ENCODE data around the gene EML3. TPM values are rescaled to one million over a fixed set of nuclear protein-coding genes. Genes with fewer than 3 reads are reported as not detected.

Gene EML3
- total and polyA plus RNA-seq, 2 of the 8 experiments (the other 6 are each of a cell fraction or from before 2014, with no cell fraction given) = 19.2 to 29.9 TPM

DNA sequence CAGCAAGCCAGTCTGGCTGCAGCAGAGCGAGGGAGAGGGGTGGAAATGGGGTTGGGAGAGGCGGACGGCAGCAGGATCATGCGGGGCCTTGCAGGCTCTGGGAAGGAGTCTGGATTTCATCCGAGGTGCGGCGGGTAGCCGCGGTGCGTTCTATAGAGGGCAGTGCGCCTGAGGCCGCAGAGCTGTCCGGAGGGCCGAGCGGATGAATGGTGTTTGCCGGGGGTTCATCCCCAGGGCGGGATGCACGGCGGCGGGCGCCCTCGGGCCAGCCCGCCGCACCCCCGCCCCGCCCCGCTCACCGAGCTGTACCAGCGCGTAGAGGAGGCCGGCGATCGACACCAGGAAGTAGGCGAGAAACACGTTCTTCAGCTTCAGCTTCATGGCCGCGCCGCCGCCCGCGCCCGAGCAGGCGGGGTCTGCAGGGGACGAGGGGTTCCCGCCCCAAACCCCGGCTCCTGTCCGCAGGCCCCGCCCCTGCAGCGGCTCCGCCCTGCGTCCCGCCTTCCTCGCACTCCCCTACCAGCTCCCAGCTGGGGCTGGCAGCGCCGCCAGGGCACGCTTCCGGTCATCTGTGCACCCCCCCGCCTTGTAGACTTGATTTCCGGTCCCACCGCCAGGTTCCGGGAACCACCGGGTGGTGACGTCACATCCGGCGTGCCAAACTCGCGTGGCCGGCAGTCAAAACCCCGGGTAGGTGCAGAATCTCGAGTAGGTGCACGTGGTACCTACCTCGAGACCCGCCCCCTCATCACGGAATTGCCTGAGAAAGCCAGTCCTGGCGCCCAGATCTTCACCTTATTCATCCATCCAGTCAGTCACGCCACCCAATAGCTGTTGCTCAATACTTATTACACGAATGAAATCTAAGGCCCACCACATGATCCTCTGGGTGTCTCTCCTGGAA lies 9.2 kb upstream of the EML3 start, which contains the start of gene B3GAT3 (continued):
- TF ChIP-seq, protein P1, sequence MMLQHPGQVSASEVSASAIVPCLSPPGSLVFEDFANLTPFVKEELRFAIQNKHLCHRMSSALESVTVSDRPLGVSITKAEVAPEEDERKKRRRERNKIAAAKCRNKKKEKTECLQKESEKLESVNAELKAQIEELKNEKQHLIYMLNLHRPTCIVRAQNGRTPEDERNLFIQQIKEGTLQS (IDR thresholded peaks at IDR 0.05; ENCODE audit: insufficient read depth, low read depth, low read length) = no peak
- TF ChIP-seq BACH1 (IDR thresholded peaks at IDR 0.05; ENCODE audit: low read length) (0 out of 2 replicates have a peak, but pooled peaks have one; percentile 64), SP1 (IDR thresholded peaks at IDR 0.05; ENCODE audit: low read depth, low read length) (peak; percentile 61; the same call in 1 of the 2 replicates), POLR2A (IDR thresholded peaks at IDR 0.05; ENCODE audit: control extremely low read depth in 1 of 2, low read depth in 2 of 2, low read length in 2 of 2) (peak in 1 of 2 experiments; percentile 96; a peak in 2 of 3 replicates), TBP (IDR thresholded peaks at IDR 0.05; ENCODE audit: low read depth, low read length) (peak; percentile 50; the same call in 1 of the 2 replicates), TEAD4 (IDR thresholded peaks at IDR 0.05; ENCODE audit: low read depth, low read length) (0 out of 2 replicates have a peak, but pooled peaks have one; percentile 0), CTBP2 (IDR thresholded peaks at IDR 0.05; ENCODE audit: borderline replicate concordance, insufficient read depth, insufficient read length, low read length) (peak; percentile 64), POU5F1 (IDR thresholded peaks at IDR 0.05; ENCODE audit: low read depth, low read length) (no peak), SIN3A (conservative IDR thresholded peaks at IDR 0.05 in 1 of 2, IDR thresholded peaks at IDR 0.05 in 1 of 2; ENCODE audit: low read depth in 1 of 2, low read length in 2 of 2) (peak; percentile 74 to 93; a peak in 3 of 4 replicates), SRF (IDR thresholded peaks at IDR 0.05; ENCODE audit: low read depth, low read length) (0 out of 2 replicates have a peak, but pooled peaks have one; percentile 15), YY1 (IDR thresholded peaks at IDR 0.05; ENCODE audit: low read depth, low read length) (peak; percentile 77), GABPA (IDR thresholded peaks at IDR 0.05; ENCODE audit: borderline replicate concordance, insufficient read depth, low read length) (peak; percentile 96), TCF12 (IDR thresholded peaks at IDR 0.05; ENCODE audit: low read depth, low read length) (0 out of 2 replicates have a peak, but pooled peaks have one; percentile 4), CREB1 (IDR thresholded peaks at IDR 0.05) (peak; percentile 93), TAF1 (IDR thresholded peaks at IDR 0.05; ENCODE audit: low read depth, low read length) (peak; percentile 81)
- TF ChIP-seq, protein P2, sequence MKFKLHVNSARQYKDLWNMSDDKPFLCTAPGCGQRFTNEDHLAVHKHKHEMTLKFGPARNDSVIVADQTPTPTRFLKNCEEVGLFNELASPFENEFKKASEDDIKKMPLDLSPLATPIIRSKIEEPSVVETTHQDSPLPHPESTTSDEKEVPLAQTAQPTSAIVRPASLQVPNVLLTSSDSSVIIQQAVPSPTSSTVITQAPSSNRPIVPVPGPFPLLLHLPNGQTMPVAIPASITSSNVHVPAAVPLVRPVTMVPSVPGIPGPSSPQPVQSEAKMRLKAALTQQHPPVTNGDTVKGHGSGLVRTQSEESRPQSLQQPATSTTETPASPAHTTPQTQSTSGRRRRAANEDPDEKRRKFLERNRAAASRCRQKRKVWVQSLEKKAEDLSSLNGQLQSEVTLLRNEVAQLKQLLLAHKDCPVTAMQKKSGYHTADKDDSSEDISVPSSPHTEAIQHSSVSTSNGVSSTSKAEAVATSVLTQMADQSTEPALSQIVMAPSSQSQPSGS (IDR thresholded peaks at IDR 0.05; ENCODE audit: low read length) = peak; percentile 63; the same call in 1 of the 2 replicates
- TF ChIP-seq, protein P3, sequence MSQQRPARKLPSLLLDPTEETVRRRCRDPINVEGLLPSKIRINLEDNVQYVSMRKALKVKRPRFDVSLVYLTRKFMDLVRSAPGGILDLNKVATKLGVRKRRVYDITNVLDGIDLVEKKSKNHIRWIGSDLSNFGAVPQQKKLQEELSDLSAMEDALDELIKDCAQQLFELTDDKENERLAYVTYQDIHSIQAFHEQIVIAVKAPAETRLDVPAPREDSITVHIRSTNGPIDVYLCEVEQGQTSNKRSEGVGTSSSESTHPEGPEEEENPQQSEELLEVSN (IDR thresholded peaks at IDR 0.05) = peak; percentile 95
